Measurements from ENCODE around the gene ERH.
A peak's percentile ranks its signal among the peaks of the same experiment; 100 is the strongest.

ERH gene

DNA sequence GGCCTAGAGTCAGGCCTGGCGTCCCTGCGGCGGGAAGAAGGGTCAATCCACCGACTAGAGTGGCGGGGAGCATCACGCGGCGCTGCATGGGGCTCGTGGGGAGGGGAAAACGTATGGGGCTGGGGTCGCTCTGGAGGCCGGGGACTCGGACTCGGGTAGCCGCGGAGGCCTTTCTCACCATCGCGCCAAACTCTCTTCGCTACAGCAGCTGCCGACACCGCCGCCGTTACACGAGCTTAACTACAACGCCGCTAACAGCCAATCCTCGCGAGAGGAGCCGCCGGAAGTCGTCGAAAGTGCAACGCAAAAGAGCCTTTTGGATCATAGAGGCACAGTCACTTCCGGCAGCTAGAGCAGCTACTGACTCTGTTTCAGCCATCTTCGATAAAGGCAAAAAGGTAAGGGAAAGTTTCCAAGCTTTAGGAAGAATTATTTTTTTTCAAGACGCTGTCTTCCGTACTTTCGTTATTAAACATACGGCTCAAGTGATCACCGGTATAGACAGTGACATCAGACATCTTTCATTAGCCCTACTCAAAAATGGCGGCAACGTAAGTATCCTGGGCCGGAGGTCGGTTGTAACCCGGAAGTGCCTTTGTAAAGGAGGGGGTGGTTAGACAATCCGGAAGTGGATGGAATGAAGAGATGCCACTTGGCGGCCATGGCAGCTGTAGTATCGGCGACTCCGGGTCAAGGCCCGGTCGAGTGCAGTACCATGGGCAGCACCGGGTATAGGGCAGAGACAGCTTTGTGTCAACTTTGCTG, at the start of gene ERH, which contains the start of gene SLC39A9:
Gene ERH (minus strand): TSS at position 247 of the 765 bp plus-strand sequence. CDS start 66 bp downstream, at position 181.
Gene SLC39A9 (plus strand): TSS at position 640 of the 765 bp plus-strand sequence. CDS start 678 bp downstream, outside the sequence.
- H3K4me3 ChIP-seq (ENCODE audit: low read depth, low read length): peak within 1 kb of the TSS; percentile 78
- peak; percentile 94 for DNase-seq (ENCODE audit: low read depth)
- in situ Hi-C loops (cut with HindIII; ENCODE audit: low sequenced_read_pairs): loop anchor here (5.0 kb wide), 1 partner anchor 59 kb away; no protein-coding TSS in a partner anchor
- TF ChIP-seq, protein P1, sequence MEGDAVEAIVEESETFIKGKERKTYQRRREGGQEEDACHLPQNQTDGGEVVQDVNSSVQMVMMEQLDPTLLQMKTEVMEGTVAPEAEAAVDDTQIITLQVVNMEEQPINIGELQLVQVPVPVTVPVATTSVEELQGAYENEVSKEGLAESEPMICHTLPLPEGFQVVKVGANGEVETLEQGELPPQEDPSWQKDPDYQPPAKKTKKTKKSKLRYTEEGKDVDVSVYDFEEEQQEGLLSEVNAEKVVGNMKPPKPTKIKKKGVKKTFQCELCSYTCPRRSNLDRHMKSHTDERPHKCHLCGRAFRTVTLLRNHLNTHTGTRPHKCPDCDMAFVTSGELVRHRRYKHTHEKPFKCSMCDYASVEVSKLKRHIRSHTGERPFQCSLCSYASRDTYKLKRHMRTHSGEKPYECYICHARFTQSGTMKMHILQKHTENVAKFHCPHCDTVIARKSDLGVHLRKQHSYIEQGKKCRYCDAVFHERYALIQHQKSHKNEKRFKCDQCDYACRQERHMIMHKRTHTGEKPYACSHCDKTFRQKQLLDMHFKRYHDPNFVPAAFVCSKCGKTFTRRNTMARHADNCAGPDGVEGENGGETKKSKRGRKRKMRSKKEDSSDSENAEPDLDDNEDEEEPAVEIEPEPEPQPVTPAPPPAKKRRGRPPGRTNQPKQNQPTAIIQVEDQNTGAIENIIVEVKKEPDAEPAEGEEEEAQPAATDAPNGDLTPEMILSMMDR (IDR thresholded peaks at IDR 0.05; ENCODE audit: low read depth, low read length, missing control alignments): no peak

- TF ChIP-seq, protein P1 (IDR thresholded peaks at IDR 0.05; ENCODE audit: low read depth, low read length, missing control alignments): no peak
- in situ Hi-C loops (cut with HindIII; ENCODE audit: low sequenced_read_pairs): no loop called here
- DNase-seq (ENCODE audit: low read depth): no peak
Measured at GRCh38 chr14:69443296-69443805, 45.3 kb upstream of the ERH start.

GRCh38 chr14:69441948-69442347, 43.8 kb upstream of the ERH start:
- TF ChIP-seq, protein P1 (IDR thresholded peaks at IDR 0.05; ENCODE audit: low read depth, low read length, missing control alignments): no peak
- H3K4me3 ChIP-seq (ENCODE audit: low read depth, low read length): no peak overlapping the region
- no peak for DNase-seq (ENCODE audit: low read depth)
- in situ Hi-C loops (cut with HindIII; ENCODE audit: low sequenced_read_pairs): no loop called here

More at GRCh38 chr14:69443296-69443805, 45.3 kb upstream of the ERH start:
- H3K4me3 ChIP-seq (ENCODE audit: low read depth, low read length): no peak overlapping the region

DNA sequence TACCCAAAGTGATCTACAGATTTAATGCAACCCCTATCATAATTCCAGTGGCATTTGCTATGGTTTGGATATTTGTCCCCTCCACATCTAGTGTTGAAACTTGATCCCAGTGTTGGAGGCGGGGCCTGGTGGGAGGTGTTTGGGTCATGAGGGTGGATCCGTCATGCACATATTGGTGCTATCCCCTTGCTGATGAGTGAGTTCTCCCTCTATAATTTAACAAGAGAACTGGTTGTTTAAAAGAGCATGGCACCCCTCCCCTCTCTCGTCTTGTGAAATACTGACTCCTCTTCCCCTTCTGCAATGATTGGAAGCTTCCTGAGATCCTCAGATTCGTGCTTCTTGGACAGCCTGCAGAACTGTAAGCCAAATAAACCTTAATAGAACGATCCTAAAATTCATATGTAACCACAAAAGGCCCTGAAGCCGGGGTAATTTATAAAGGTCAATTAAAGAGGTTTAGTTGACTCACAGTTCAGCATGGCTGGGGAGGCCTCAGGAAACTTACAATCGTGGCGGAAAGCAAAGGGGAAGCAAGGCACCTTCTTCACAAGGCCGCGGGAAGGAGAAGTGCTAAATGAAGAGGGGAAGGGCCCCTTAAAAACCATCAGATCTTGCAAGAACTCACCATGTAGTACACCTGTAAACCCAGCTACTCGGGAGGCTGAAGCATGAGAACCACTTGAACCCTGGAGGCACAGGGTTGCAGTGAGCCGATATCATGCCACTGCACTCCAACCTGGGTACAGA, 41.6 kb upstream of the ERH start:
- no peak for DNase-seq (ENCODE audit: low read depth)
- in situ Hi-C loops (cut with HindIII; ENCODE audit: low sequenced_read_pairs): no loop called here
- TF ChIP-seq, protein P1 (IDR thresholded peaks at IDR 0.05; ENCODE audit: low read depth, low read length, missing control alignments): no peak
- H3K4me3 ChIP-seq (ENCODE audit: low read depth, low read length): no peak overlapping the region

DNA sequence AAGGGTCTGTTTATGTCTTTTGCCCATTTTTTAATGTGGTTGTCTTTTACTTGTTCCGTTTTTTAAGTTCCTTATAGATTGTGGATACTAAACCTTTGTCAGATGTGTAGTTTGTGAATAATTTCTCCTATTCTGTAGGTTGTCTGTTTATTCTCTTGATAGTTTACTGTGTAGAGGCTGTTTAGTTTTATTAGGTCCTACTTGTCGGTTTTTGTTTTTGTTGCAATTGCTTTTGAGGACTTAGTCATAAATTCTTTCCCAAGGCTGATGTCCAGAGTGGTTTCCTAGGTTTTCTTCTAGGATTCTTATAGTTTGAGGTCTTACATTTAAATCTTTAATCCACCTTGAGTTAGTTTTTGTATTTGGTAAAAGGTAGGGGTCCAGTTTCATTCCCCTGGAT, 34.3 kb upstream of the ERH start:
- H3K4me3 ChIP-seq (ENCODE audit: low read depth, low read length): no peak overlapping the region

More for the DNA sequence above, 34.3 kb upstream of the ERH start:
- in situ Hi-C loops (cut with HindIII; ENCODE audit: low sequenced_read_pairs): no loop called here
- TF ChIP-seq, protein P1 (IDR thresholded peaks at IDR 0.05; ENCODE audit: low read depth, low read length, missing control alignments): no peak
- DNase-seq (ENCODE audit: low read depth): no peak
